LoVo (cell line): ENCODE results near the gene OR4C3.
A peak's percentile ranks its signal among the peaks of the same experiment; 100 is the strongest.
"Not testable (repeated sequence)": the region's sequence is repeated elsewhere in the genome, so short reads cannot be mapped to it uniquely, and the experiment has no call there.

Source experiments
- DNase-seq: peaks from one replicate; pipeline ENCODE4 v3.0.0-alpha.2; 2016; ENCODE audit warnings: low spot score

The OR4C3 gene

DNA sequence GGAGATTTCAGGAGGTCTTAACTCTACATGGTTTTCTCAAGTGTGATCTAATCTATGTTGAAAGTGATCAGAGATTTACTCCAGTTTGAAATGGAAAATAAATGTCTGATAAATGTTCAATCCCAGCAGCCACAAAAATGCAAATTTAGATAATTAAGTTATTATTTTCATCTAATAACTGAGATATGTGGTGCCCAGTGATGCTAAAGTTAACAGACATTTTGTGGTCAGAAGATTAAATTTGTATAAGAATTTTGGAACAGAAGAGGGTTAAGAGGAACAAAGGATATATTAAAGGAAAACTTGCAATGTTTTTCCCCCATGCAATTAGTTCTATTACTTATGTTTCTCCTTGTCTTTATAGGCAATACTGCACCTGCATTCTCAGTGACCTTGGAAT lies at the start of gene OR4C3:
TSS of gene OR4C3 (plus strand) at position 301 of the 400 bp plus-strand sequence. CDS start 102 bp downstream, outside the sequence.
- not testable (repeated sequence) for DNase-seq

DNA sequence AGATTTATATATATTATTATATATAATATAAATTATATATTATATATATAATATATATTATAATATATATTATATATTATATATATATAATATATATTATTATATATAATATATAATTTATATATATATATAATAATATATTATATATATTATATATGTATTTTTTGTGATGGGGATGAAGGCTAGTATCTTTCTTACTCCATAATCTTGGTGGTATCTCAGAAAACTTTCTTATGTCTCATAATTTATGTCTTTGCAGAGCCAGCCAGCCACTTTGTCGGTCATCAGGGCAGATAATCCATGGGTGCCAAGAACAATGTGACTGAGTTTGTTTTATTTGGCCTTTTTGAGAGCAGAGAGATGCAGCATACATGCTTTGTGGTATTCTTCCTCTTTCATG lies 18.8 kb upstream of the OR4C3 start, which contains the start of gene OR4S1:
TSS of gene OR4S1 (plus strand) at position 301 of the 400 bp plus-strand sequence. CDS start at position 301, 0 bp downstream.
- DNase-seq, result no peak

DNA sequence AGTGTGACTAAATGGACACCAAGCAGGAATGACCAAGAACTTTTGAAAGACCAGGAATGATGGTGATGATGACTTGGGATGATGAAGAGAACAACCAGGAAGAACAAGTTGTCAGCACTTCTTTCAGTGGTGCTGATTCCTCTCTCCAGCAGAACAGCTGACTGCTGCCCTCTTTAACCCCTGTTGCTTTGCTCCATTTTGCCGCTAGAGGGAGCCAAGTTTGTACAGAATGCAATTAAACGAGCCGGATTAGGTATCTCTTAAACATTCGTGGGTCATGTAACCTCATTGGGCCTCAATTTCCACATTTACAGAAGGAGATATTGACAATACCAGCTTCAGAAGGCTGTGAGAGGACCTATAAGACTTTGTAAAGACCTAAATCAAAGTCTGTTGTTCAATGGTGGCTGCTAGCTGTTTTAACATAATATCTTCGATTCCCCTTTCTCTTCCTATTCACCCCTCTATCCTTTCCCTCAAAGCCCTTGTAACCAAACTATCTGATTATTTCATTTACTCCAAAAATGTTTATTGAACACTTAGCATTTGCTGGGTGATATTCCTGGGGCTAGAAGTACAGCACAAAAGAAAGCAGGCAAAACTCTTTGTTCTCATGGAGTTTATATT lies 16.8 kb upstream of the OR4C3 start:
- peak; percentile 70 for DNase-seq

DNA sequence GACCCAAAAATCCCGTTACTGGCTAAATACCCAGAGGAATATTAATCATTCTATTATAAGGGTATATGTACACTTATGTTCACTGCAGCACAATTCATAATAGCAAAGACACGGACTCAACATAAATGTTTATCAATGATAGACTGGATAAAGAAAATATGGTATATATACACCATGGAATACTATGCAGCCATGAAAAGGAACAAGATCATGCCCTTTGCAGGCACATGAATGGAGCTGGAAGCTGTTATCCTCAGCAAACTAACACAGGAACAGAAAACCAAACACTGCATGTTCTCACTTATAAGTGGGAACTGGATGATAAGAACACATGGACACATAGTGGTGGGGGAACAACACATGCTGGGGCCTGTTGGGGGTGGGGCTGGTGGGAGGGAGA lies 11.1 kb upstream of the OR4C3 start:
- DNase-seq, result not testable (repeated sequence)

DNA sequence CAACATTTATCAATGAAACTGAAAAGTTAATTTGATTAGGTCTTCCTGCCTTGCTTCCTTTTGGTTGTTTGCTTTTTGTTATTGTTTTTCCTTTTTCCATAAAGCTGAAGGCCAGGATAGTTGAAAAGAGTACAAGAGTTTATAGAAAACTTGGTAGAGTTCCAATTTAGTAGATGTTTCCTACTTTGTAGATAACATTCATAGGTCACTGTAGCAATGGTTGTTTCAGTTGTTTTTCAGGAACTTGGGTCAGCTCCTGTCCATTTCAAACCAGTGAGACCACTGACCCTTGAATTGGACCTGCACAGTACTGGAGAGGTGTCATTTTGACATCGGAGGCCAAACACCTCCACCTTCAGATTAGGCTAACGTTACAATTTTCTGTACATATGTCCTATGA lies 4.9 kb upstream of the OR4C3 start:
- DNase-seq, result not testable (repeated sequence)

DNA sequence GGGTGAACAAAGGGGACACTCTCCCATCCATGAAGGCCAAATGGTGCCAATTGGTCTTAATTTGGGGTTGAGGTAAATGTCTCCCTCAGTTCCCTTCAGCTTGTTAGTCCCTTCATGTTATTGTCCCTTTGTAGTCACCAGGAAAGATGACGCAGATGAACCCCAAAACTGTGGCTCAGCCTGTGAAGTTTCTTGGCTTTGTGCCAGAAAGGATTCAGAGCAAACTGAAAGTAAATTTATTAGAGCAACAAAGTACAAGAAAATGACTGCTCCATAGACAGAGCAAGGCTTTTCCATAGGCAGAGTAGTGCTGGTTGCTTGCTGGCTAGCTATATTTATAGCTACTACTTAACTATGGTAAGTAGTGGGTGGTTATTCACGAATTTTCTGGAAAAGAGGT lies 16.7 kb downstream of the OR4C3 start:
- DNase-seq, result no peak

DNA sequence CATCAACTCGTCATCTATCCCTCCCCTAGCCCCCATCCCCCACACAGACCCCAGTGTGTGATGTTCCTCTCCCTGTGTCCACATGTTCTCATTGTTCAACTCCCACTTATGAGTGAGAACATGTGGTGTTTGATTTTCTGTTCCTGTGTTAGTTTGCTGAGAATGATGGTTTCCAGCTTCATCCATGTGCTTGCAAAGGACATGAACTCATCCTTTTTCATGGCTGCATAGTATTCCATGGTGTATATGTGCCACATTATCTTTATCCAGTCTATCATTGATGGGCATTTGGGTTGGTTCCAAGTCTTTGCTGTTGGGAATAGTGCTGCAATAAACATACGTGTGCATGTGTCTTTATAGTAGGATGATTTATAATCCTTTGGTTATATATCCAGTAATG lies 17.8 kb downstream of the OR4C3 start:
- not testable (repeated sequence) for DNase-seq

DNA sequence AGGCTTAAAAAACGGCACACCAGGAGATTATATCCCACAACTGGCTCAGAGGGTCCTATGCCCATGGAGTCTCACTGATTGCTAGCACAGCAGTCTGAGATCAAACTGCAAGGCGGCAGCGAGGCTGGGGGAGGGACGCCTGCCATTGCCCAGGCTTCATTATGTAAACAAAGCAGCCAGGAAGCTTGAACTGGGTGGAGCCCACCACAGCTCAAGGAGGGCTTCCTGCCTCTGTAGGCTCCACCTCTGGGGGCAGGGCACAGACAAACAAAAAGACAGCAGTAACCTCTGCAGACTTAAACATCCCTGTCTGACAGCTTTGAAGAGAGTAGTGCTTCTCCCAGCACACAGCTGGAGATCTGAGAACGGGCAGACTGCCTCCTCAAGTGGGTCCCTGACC lies 21.6 kb downstream of the OR4C3 start:
- DNase-seq, result not testable (repeated sequence)

DNA sequence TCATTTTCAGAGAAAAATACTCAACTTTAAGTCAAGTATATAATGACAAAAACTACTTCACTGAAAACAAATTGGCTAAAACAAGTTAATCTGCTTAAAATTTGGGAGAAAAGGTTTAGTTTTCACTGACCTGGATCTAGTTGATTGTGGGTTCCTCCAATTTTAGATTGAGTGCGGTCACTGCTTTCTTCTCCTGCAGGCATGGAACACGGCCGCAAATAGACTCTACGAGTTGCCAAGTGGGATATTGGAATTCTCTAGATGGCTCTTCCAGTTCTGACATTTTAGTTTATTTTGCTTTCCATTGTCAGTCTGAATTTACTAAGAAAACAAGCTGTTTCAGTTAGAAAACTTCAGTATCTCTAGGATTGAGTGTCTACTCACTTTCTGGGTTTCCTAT lies 29.3 kb downstream of the OR4C3 start:
- DNase-seq, result no peak

DNA sequence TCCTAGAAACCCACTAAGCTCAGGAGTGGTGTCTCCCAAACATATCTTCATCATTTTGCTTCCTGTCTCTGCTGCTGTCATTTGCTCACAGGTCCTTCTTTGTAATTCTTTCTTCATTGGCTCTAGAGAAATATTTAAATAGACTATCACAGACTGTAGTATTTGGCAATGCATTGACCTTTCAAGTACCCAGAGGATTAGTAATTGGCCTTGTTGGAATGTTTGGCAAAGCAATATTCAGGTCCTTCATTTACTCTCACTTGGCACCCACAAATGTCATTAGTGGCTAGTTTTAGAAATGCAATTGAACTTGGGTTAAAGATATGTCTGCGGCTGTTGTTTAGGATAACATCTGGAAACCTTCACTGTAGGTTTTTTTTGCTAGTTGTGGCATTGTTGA lies 30.0 kb downstream of the OR4C3 start:
- no peak for DNase-seq

DNA sequence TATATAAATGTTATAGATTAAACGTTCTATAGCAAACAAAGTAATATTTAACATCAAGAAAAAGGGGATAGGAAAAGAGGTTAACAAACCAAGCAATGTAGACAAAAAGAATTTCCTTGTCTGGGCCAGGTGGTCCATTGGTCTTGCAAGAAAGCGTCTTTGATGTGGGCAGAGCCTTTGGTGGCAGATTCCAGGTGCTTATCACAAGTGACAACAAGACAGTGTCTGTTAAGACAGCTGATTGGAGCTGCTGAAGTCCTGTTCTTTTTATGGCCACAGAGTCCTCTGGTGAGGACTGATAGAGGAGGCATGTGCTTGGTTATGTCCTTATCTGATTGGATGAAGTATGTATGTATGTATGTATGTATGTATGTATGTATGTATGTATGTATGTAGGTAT lies 36.6 kb downstream of the OR4C3 start:
- not testable (repeated sequence) for DNase-seq

DNA sequence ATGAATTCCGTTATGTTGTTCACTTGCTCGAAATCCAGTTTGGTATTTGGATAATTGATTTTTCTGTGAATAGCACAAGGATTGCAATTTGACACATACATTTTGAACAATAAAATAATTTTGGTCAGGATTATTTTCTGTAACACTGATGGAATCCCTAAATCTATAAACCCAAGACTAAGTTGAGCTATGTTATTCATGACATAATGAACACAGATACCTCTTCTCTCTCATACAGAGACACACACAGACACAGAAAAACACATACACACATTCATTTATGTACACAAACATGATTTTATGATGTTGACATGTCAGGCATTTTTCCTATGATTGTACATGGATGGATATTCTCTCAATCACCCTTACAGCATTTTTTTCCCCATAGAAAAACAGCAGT lies 41.6 kb downstream of the OR4C3 start, which contains the start of gene OR4C5:
TSS of gene OR4C5 (minus strand) at position 101 of the 400 bp plus-strand sequence. CDS start at position 101, 0 bp downstream.
- DNase-seq, result no peak
